LNCaP clone FGC (cell line): ENCODE measurements around the gene MATCAP1.

ENCODE experiments used
- DNase-seq: peaks from one replicate; pipeline ENCODE4 v3.0.0-alpha.2; 2011; ENCODE audit warnings: low read depth
- H3K4me3 ChIP-seq: 2 replicates; pipeline ENCODE4 v1.5.1; 2011; ENCODE audit warnings: mild to moderate bottlenecking, low read depth, low read length, control low read depth
- TF ChIP-seq, protein P1 (sequence below): IDR thresholded peaks from 2 replicates; pipeline ENCODE4 v1.5.1; 2012; ENCODE audit warnings: mild to moderate bottlenecking; ENCODE audit not compliant: control insufficient read depth, insufficient read depth; ENCODE audit errors: extremely low read depth

Gene MATCAP1

DNA sequence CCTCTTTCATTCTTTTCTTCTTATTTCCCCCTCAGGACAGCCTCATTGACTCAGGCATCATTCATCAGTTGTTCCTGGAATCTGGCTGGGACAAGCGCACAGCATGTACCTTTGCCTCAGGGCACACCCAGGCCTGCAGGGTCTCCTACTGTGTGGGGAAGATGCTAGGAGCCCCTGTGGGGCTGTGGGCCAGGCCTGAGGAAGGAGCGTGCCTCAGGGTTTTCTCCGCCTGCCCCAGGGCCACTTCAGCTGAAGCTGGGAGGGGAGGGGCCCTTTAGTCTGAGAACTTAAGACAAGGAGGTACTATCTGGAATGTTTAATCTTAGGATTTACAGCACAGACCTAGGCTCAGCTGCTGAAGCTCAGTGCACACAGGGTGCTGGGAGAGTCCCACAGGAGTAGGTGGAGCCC lies 23.1 kb upstream of the MATCAP1 start:
- TF ChIP-seq, protein P1, sequence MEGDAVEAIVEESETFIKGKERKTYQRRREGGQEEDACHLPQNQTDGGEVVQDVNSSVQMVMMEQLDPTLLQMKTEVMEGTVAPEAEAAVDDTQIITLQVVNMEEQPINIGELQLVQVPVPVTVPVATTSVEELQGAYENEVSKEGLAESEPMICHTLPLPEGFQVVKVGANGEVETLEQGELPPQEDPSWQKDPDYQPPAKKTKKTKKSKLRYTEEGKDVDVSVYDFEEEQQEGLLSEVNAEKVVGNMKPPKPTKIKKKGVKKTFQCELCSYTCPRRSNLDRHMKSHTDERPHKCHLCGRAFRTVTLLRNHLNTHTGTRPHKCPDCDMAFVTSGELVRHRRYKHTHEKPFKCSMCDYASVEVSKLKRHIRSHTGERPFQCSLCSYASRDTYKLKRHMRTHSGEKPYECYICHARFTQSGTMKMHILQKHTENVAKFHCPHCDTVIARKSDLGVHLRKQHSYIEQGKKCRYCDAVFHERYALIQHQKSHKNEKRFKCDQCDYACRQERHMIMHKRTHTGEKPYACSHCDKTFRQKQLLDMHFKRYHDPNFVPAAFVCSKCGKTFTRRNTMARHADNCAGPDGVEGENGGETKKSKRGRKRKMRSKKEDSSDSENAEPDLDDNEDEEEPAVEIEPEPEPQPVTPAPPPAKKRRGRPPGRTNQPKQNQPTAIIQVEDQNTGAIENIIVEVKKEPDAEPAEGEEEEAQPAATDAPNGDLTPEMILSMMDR = no peak
- H3K4me3 ChIP-seq = no peak overlapping the region
- no peak for DNase-seq

DNA sequence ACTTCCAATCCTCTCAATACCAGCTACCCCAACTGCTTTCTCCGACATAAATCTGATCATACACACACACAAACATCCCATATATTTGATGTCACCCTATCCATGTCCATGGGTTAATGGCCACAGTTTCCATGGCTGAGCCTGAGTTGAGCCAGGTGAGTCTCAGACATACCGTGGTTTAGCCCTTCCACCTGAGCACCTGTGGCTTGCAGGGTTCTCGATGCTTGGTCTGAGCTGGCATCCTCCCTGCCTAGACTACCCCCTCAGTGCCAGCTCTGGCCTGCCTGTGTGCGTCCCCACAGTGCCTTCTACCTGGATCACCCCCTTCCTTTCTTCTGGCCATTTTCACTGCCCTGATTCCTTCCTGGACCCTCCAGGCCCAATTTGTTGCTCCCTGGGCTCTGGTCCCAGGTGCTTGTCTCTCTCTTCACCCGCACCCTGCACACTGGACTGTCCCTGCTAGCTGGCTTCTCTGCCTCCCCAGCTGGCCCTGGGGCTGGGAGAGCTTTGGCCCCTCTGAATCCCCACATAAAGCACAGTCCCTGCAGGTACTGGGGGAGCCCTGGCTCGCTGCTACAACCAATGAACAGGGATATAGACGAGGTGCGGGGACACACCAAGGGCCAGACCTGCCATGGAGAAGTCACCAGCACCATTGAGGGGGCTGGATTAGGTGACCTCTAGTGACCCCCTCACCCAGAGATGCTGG lies 22.5 kb upstream of the MATCAP1 start:
- TF ChIP-seq, protein P1 = no peak
- no peak for DNase-seq
- H3K4me3 ChIP-seq = no peak overlapping the region

DNA sequence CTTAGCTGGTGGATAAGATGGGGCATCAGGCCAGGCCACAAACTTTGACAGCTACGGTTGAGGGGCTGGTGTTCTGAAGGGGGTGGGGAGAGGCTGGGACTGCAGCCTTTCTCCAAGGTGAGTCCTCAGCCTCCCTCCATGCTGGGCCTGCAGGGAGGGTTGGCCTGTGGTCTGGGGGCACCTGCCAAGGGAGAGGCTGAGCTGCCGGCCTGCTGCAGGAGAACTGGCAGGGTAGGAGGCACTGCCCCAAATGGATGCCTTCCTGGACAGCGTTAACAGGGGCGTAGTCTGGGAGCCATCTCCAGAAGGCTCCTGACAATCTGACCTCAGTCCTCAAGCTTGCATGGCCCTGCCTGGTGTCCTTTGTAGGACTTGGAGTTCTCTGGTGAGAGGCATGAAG lies 20.3 kb upstream of the MATCAP1 start:
- TF ChIP-seq, protein P1 = no peak
- no peak overlapping the region for H3K4me3 ChIP-seq
- no peak for DNase-seq

DNA sequence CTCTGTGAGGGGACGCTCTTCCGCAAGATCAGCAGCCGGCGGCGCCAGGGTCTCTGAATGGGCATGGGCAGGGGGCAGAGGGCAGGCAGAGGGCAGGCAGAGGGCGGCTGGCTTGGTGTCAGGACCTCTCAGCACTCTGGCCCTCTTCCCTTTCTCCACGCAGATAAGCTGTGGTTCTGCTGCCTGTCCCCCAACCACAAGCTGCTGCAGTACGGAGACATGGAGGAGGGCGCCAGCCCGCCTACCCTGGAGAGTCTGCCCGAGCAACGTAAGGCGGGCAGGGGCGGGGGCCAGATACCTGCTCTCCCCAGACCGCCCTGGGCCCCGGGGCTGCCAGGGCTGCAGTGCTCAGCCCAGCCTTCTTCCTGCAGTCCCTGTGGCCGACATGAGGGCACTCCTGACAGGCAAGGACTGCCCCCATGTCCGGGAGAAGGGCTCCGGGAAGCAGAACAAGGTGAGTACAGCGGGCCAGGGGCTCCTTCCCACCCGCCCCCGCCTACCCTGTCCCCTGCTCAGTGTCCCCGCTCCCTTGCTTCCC lies 19.3 kb upstream of the MATCAP1 start:
- no peak overlapping the region for H3K4me3 ChIP-seq
- no peak for DNase-seq
- TF ChIP-seq, protein P1 = no peak

DNA sequence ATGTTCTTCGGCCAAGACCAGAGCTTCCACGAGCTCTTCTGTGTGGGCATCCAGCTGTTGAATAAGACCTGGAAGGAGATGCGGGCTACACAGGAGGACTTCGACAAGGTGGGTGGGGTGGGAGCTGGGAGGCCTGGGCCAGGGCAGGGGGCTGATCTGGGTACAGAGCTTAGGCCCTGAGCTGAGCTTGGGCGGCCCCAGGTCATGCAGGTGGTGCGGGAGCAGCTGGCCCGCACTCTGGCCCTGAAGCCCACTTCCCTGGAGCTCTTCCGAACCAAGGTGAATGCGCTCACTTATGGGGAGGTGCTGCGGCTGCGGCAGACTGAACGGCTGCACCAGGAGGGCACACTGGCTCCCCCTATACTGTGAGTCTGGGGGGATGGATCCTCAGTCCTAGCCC lies 18.7 kb upstream of the MATCAP1 start:
- H3K4me3 ChIP-seq = no peak overlapping the region
- DNase-seq = no peak
- TF ChIP-seq, protein P1 = no peak

DNA sequence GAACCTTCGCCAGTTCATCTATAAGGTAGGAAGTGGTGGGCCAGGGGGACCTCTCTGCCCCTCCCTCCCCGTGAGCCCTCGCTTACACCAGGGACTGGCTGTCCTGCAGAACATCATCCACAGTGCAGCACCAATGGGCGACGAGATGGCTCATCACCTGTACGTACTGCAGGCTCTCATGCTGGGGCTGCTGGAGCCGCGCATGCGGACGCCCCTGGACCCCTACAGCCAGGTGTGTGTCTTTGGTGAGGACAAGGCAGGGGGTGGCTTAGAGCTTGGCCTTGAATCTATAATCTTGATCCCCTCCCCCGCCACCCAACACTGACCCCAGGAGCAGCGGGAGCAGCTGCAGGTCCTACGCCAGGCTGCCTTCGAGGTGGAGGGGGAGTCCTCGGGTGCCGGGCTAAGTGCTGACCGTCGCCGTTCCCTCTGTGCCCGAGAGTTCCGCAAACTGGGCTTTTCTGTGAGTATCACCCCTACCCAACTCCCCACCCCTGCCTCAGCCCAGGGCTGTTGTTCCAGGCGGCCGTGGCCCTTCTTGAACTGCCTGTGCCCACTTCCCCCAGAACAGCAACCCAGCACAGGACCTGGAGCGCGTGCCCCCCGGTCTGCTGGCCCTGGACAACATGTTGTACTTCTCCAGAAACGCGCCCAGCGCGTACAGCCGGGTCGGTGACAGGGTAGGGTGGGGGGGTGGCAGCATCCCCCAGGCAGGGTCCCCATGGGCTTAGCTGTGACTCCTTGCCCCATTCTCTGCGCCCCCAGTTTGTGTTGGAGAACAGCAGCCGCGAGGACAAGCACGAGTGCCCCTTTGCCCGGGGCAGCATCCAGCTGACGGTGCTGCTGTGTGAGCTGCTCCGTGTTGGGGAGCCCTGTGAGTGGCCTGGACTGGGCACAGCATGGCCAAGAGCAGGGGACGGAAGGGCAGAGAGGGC lies 17.9 kb upstream of the MATCAP1 start:
- H3K4me3 ChIP-seq = no peak overlapping the region
- TF ChIP-seq, protein P1 = no peak
- no peak for DNase-seq
